NCI-H2107 treated with DMSO at 0.1 percent for 48 hours (cell line): ENCODE measurements around the gene CHD9NB.

Experiments used
- DNase-seq: peaks from one replicate; lab custom pipeline; 2025; ENCODE audit not compliant: unreplicated experiment; lab: John Stamatoyannopoulos, UW

CHD9NB gene

DNA sequence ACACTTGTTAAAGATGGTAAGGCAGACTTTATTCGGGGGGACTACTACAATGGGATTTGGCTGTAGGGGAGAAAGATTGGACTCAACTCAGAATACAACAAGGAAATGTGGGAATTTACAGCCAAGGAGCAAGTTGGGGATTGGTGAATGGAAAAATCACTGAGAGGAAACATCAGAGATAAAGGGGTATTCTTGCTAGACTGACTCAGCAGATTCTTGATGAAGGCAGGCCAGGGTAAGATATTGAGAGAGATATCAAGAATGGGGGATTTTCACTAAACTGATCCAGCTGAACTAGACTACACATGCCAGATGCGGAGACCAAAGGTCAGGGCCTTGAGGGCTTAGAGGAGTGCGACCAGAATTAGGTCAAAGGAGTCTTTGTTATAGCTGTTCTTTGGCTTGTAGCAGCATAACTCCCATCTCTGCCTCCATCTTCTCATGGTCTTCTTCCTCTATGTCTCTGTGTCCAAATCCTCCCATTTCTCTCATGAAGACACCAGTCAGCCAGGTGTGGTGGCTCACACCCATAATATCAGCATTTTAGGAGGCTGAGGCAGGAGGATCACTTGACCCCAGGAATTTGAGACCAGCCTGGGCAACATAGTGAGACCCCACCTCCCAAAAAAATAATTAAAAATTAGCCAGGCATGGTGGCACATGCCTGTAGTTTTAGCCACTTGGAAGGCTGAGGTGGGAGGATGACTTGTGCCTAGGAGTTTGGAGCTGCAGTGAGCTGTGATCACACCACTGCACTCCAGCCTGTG is 17.3 kb downstream of the CHD9NB start:
- no peak for DNase-seq

- DNase-seq: no peak
Measured at GRCh38 chr16:53034306-53034705, 18.4 kb downstream of the CHD9NB start.

DNA sequence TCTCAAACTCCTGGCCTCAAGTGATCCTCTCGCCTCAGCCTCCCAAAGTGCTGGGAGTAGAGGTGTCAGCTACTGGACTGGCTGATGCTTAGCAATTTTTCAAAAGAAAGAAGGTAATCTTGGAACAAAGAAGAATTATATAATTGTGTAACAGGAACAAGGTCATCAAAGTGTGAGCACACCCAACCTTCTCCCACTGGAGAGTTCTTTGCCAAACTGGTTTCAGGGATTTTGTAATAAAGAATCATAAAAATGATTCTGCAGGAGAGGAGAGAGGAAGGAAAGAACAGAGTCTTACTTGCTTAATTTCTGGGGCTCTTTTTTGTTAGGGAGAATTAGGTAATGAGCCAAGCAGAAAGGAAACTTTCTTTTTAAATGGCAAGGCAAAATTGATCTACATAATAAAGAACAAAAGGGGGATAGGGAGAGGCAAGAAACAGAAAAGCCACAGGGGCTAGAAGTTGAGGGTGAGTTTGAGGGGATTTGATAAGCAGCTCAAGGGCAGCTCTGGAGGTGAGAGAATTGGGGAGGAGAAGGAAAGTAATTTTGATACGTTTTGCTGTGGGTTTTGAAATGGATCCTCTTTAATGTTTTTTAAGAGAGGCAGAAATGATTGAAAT is 21.3 kb downstream of the CHD9NB start:
- DNase-seq: no peak

- DNase-seq: no peak
Measured at GRCh38 chr16:53029971-53030370, 22.7 kb downstream of the CHD9NB start.

DNA sequence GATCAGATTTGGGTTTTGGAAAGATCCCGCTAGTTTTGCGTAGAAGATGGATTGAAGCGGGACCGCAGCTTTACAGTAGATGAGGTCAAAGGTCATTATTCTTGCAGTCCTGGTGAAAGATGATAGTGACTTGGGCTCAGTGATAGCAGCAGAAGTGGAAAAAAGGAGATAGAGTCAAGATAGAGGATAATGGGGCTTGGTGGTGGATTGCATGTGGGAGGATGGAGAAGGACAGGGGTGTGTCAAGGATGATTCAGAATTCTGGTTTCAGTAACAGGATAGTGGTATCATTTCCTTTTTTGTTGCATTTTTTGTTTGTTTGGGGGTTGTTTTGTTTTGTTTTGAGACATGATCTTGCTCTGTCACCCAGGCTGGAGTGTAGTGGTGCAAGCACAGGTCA is 28.7 kb downstream of the CHD9NB start:
- DNase-seq: no peak

DNA sequence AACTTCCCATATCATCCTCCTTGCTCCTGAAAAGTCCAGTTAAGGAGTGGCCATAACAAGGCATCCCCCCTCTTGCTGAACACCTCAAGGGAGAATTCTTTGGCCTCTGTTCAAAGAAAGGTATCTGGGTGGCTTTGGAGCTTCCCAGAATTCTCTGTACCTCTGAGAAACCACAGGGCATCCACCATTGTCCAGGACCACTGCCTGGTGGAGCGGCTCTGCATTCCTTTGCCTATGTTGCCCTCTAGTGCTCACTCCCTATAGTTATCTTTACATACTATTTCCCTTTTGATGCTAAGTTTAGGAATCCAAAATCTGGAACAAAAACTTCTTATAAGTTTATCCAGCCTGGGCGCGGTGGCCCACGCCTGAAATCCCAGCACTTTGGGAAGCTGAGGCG is 30.3 kb downstream of the CHD9NB start:
- peak; percentile 81 for DNase-seq

DNA sequence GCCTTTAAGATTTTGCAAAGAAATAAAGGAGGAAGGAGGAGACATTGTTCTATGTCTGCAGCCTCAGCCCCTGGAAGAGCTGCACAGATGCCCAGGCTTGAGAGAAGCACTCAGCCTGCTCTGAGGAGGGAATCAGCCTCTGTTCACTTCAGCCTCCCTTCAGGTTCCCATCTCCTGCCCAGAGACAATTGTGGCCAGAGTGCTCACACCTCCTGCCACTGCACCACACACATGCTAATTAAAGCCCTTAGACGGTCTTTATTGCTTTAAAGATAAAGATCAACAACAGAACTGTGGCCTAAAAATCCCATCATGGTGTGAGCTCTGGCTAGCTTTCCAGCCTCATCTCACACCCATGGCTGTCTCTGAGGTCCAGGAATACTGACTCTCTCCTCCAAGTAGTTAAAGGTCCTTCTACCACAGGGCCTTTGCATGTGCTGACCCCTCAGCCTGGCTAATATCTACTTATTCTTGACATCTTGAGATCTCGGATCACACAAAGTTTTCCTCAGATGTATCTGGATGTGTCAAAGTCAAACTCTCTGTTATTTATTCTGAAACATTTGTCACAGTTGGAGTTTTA is 33.8 kb downstream of the CHD9NB start:
- DNase-seq: no peak

DNA sequence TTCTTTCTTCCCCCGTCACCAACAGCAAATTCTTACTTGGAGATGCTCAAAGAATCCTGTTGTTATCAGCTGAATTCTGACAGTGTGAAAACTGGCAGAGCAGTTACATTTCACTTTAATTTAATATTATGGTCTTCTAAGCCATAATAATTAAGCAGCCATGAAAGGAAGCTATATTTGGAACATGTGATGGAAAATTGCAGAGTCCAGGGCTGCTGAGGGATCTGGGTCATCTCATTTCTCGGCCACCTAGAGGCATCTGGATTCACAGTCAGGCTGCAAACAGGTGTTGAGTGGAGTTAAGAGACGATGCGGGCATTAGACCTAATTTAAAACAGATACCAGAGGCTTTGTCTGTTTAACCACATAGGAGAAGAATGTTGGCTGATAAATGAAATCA is 38.4 kb downstream of the CHD9NB start:
- no peak for DNase-seq

DNA sequence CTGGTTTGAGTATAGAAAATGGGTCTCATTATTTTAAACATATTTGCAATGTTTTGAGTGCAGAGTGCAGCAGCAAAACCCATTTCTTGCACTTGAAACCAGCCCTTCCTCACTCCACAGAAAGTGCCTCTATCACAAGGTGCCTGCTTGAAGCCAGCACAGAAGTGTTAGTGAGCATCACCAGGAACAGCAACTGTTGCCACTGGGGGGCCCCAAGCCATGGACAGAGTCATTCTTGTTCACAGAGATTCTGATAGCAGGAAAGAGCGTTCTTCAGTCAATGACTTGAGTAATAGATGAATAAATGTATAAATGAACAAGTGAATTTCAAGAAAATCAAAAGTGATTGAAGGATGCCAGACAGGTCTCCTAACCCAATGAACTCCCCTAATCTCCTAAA is 45.6 kb downstream of the CHD9NB start:
- no peak for DNase-seq

GRCh38 chr16:52997922-52998321 is 54.8 kb downstream of the CHD9NB start:
- DNase-seq: no peak

DNA sequence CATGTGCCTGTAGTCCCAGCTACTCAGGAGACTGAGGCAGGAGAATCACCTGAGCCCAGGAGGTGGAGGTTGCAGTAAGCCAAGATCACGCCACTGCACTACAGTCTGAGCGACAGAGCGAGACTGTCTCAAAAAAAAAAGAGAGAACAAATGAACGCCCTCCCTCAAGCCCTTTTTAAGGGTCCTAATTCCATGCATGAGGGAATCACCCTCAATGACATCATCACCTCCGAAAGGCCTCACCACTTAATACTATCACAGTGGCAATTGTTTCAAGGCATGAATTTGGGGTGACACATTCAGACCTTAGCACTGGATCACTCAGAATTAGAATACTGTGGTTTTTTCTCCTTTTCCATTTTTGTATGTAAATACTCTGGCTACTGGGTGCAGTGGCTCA is 57.8 kb downstream of the CHD9NB start:
- DNase-seq: no peak

DNA sequence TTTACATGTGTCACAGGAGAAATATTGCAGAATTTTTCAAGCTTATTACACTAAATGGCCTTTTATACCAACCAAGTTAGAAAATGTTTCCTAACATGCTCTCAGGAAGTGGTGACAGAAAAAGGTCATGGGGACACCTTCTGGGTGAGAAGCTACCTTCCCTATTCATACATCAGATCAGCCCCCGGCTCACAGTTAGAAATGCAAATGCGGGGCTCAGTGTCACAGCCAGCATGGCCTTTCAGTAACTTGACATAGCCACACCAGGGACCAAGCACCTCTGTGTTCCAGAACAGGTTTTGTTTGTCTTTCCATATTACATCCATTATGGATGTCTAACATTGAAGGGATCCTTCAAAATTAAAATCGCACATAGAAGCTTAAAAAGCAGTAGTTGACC is 59.5 kb downstream of the CHD9NB start:
- DNase-seq: no peak

- no peak for DNase-seq
Measured at GRCh38 chr16:52991572-52991971, 61.1 kb downstream of the CHD9NB start.
